Gastrocnemius medialis (tissue), 4 donors: Measurements from ENCODE around the gene RFFL. TPM values are rescaled to one million over a fixed set of nuclear protein-coding genes. Genes with fewer than 3 reads are reported as not detected.

Source experiments
- ATAC-seq, 2 donors: fragments of 150-250 bp; one replicate each; pipeline ENCODE4 v1.9.1; 2016
- DNase-seq, 2 donors: peaks; one replicate each; pipeline ENCODE4 v3.0.0-alpha.2; 2019
- H3K27ac ChIP-seq, 4 donors: fragments of 200-600 bp; sonication (generic); 1 replicate in 1 of 4; 2 replicates in 3 of 4; pipeline ENCODE4 v1.5.1; 2016 to 2018; ENCODE audit warnings: mild to moderate bottlenecking in 2 of 4, moderate library complexity in 1 of 4
- H3K27me3 ChIP-seq, 3 donors: fragments of 200-600 bp; sonication (generic) in 2 of 3; 1 replicate in 1 of 3; 2 replicates in 2 of 3; pipeline versions ENCODE4 v1.5.1 to v1.6.0; 2016 to 2019; ENCODE audit warnings: mild to moderate bottlenecking in 1 of 3, moderate library complexity in 1 of 3
- H3K36me3 ChIP-seq, 2 donors: fragments of 200-600 bp; sonication (generic) in 1 of 2; one replicate each; pipeline ENCODE4 v1.5.1; 2017 to 2018
- H3K4me1 ChIP-seq, 2 donors: fragments of 200-600 bp; sonication (generic) in 1 of 2; one replicate each; pipeline ENCODE4 v1.5.1; 2016 to 2017; ENCODE audit warnings: mild to moderate bottlenecking in 2 of 2
- H3K4me3 ChIP-seq, 4 donors: fragments of 200-600 bp; sonication (generic) in 3 of 4; 1 replicate in 1 of 4; 2 replicates in 3 of 4; pipeline ENCODE4 v1.5.1; 2016 to 2019; ENCODE audit warnings: mild to moderate bottlenecking in 2 of 4
- H3K9me3 ChIP-seq, 3 donors: fragments of 200-600 bp; sonication (generic) in 2 of 3; 1 replicate in 1 of 3; 2 replicates in 2 of 3; pipeline ENCODE4 v1.5.1; 2016 to 2019
- POLR2A ChIP-seq, 2 donors: fragments of 450-650 bp; IDR thresholded peaks; one replicate each; pipeline ENCODE4 v1.6.1; 2017; ENCODE audit warnings: antibody characterized with exemption in 2 of 2, mild to moderate bottlenecking in 2 of 2, moderate library complexity in 2 of 2
- in situ Hi-C, 4 donors: fragments of 200-750 bp; cut with MboI; loops; one replicate each; pipeline versions ENCODE4 v1.15.0 to v1.8.0; 2017; ENCODE audit warnings: low sequenced_read_pairs in 4 of 4
- intact Hi-C: fragments of 100-400 bp; cut with DNase I; formaldehyde crosslinking; loops from one replicate; pipeline ENCODE4 v1.15.1; 2023; ENCODE audit warnings: low total_unique reads
- total RNA-seq, 4 donors: library from RNA; depleted of rRNA; stranded (reverse); fragments of >200 nt; gene quantifications; one replicate each; pipeline versions ENCODE4 v1.1.0 to v1.2.3, GENCODE V29; 2016
- TF ChIP-seq, protein P1 (sequence below), 5 experiments: fragments of 450-650 bp in 3 of 5; fragments of 200-600 bp in 2 of 5; sonication (generic) in 2 of 5; IDR thresholded peaks in 4 of 5; conservative IDR thresholded peaks in 1 of 5; 1 replicate in 4 of 5; 2 replicates in 1 of 5; pipeline ENCODE4 v1.5.1; 2016 to 2019; ENCODE audit warnings: antibody characterized with exemption in 5 of 5, mild to moderate bottlenecking in 3 of 5, moderate library complexity in 3 of 5

Gene RFFL
- total RNA-seq, 4 donors from 2014 or later, result 17.4 to 65.7 (median 35.0) TPM

GRCh38 chr17:35056013-35056412 lies 7.5 kb downstream of the RFFL start:
- H3K36me3 ChIP-seq, result no peaks in the 10 kb centered on the region
- H3K4me3 ChIP-seq, result no peak overlapping the region
- ATAC-seq, result no peak
- H3K27me3 ChIP-seq, result no peaks in the 10 kb centered on the region
- no peaks in the 10 kb centered on the region for H3K9me3 ChIP-seq
- TF ChIP-seq, protein P1, sequence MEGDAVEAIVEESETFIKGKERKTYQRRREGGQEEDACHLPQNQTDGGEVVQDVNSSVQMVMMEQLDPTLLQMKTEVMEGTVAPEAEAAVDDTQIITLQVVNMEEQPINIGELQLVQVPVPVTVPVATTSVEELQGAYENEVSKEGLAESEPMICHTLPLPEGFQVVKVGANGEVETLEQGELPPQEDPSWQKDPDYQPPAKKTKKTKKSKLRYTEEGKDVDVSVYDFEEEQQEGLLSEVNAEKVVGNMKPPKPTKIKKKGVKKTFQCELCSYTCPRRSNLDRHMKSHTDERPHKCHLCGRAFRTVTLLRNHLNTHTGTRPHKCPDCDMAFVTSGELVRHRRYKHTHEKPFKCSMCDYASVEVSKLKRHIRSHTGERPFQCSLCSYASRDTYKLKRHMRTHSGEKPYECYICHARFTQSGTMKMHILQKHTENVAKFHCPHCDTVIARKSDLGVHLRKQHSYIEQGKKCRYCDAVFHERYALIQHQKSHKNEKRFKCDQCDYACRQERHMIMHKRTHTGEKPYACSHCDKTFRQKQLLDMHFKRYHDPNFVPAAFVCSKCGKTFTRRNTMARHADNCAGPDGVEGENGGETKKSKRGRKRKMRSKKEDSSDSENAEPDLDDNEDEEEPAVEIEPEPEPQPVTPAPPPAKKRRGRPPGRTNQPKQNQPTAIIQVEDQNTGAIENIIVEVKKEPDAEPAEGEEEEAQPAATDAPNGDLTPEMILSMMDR (IDR thresholded peaks at IDR 0.05 in 4 of 5, conservative IDR thresholded peaks at IDR 0.05 in 1 of 5), result no peak
- no peak for TF ChIP-seq POLR2A (IDR thresholded peaks at IDR 0.05)
- peaks cover 9 to 24% of the 10 kb centered on the region in 2 donors for H3K4me1 ChIP-seq
- in situ Hi-C loops, result no loop called here
- DNase-seq, result no peak
- no peak overlapping the region for H3K27ac ChIP-seq
- intact Hi-C loops, result no loop called here

GRCh38 chr17:35053204-35053603 lies 10.3 kb downstream of the RFFL start:
- DNase-seq, result no peak
- peaks cover 15 to 24% of the 10 kb centered on the region in 2 donors for H3K4me1 ChIP-seq
- H3K4me3 ChIP-seq, result no peak overlapping the region
- no peaks in the 10 kb centered on the region for H3K9me3 ChIP-seq
- in situ Hi-C loops (no loop called here), intact Hi-C loops (no loop called here)
- no peaks in the 10 kb centered on the region for H3K36me3 ChIP-seq
- no peak for ATAC-seq
- H3K27me3 ChIP-seq, result no peaks in the 10 kb centered on the region
- no peak overlapping the region for H3K27ac ChIP-seq
- no peak for TF ChIP-seq POLR2A (IDR thresholded peaks at IDR 0.05)
- TF ChIP-seq, protein P1 (IDR thresholded peaks at IDR 0.05 in 4 of 5, conservative IDR thresholded peaks at IDR 0.05 in 1 of 5), result no peak

DNA sequence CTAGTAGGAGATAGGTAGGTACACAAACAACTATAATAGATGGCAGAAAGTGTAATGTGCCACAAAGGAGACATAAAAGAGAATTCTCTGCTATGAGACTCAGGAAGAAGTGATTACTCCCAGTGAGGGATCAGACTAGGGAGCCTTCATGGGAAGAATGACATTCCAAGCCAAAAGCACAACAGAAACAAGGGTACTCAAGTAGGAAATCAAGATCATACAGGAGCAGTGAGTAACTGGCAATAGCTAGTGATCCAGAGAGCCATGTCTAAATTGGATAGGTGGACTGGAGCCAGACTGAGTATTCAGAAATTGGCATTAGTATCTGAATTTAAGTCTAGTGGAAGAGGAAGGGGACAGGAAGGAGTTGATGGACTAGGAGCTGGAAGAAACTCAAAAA lies 10.7 kb downstream of the RFFL start:
- no peak for DNase-seq

GRCh38 chr17:35052241-35052610 lies 11.3 kb downstream of the RFFL start:
- Histone ChIP-seq H3K4me3 (no peak overlapping the region), H3K4me1 (peaks cover 15 to 24% of the 10 kb centered on the region in 2 donors), H3K27me3 (no peaks in the 10 kb centered on the region), H3K9me3 (no peaks in the 10 kb centered on the region), H3K27ac (peak overlapping the region in 2 of 4 donors; percentile 27 to 39), H3K36me3 (no peaks in the 10 kb centered on the region)
- DNase-seq (no peak), ATAC-seq (no peak)
- TF ChIP-seq, protein P1 (IDR thresholded peaks at IDR 0.05 in 4 of 5, conservative IDR thresholded peaks at IDR 0.05 in 1 of 5), result no peak
- no peak for TF ChIP-seq POLR2A (IDR thresholded peaks at IDR 0.05)
- intact Hi-C loops (no loop called here), in situ Hi-C loops (no loop called here)

More for the DNA sequence above, 10.7 kb downstream of the RFFL start:
- no peak for ATAC-seq
- Histone ChIP-seq H3K9me3 (no peaks in the 10 kb centered on the region), H3K4me1 (peaks cover 15 to 24% of the 10 kb centered on the region in 2 donors), H3K4me3 (no peak overlapping the region), H3K36me3 (no peaks in the 10 kb centered on the region), H3K27ac (no peak overlapping the region), H3K27me3 (no peaks in the 10 kb centered on the region)
- TF ChIP-seq, protein P1 (IDR thresholded peaks at IDR 0.05 in 4 of 5, conservative IDR thresholded peaks at IDR 0.05 in 1 of 5), result no peak
- no peak for TF ChIP-seq POLR2A (IDR thresholded peaks at IDR 0.05)
- intact Hi-C loops, result no loop called here
- in situ Hi-C loops, result no loop called here

DNA sequence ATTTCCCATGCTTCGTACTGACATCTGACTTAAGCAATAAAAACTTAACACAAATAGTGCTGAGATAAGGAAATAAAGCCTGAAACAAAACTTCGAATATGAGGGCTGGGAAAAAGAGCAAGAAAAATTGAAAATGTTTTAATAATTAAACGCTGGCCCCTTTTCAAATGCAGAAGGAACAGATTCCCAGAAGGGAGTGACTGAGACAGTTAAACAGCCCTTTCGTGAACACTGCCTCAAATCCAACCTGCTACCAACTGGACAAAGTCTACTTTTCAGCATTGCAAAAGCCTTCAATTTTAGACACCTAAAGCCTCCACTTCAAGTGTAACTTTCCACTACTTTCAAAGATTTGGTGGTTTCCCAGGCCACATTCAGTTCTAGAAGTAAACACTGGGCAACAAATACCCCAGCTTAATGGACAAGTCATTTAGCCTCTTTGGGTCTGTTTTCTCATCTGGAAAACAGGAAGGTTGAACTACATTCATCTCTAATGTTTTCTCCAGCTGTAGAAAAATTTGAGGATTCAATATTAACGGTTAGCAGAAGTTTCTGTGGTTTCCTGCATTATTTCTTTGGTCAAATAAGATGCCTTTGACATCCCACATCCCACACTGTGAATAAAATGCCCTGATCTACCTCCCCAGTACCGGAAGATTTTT lies 11.8 kb downstream of the RFFL start:
- no peak for DNase-seq
- in situ Hi-C loops, result no loop called here
- Histone ChIP-seq H3K36me3 (no peaks in the 10 kb centered on the region), H3K4me3 (no peak overlapping the region), H3K27me3 (no peaks in the 10 kb centered on the region), H3K9me3 (no peaks in the 10 kb centered on the region), H3K27ac (peak overlapping the region; percentile 27 to 46 (median 33)), H3K4me1 (peaks cover 15 to 24% of the 10 kb centered on the region in 2 donors)
- intact Hi-C loops, result no loop called here
- TF ChIP-seq, protein P1 (IDR thresholded peaks at IDR 0.05 in 4 of 5, conservative IDR thresholded peaks at IDR 0.05 in 1 of 5), result no peak
- no peak for TF ChIP-seq POLR2A (IDR thresholded peaks at IDR 0.05)
- ATAC-seq, result no peak
